ENCODE measurements around the gene ESAM.
A peak's percentile ranks its signal among the peaks of the same experiment; 100 is the strongest.
"Not testable (repeated sequence)": the region's sequence is repeated elsewhere in the genome, so short reads cannot be mapped to it uniquely, and the experiment has no call there.

The ESAM gene

DNA sequence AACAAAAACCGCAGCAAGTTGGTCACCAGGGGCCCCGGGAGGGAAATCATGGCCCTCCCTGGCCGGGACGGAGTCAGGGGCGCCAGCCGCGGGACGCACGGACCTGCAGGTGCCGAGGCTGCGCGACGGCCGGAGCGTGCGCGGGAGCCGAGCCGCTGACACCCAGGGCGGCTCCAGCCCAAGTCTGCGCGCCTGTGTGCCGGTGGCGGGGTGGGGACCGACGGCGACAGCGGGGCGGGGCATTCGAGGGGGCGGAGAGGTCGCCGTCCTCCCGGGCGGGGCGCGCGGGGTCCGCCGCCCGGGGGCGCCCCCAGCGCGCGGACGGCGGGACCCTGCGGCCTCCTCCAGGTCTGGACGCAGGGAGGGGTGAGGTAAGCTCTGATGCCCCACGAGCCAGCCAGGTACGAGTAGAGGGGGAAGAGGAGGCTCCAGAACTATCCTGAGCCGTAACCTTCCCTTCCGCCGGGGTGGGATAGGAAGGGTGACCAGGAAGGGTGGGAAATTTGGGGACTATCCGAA lies at the start of gene ESAM:
TSS of gene ESAM (minus strand) at position 186 of the 519 bp plus-strand sequence. CDS start at position 50, 136 bp downstream.
- DNase-seq, result peak in 3 of 4 experiments; percentile 15 to 65 (median 29)

DNA sequence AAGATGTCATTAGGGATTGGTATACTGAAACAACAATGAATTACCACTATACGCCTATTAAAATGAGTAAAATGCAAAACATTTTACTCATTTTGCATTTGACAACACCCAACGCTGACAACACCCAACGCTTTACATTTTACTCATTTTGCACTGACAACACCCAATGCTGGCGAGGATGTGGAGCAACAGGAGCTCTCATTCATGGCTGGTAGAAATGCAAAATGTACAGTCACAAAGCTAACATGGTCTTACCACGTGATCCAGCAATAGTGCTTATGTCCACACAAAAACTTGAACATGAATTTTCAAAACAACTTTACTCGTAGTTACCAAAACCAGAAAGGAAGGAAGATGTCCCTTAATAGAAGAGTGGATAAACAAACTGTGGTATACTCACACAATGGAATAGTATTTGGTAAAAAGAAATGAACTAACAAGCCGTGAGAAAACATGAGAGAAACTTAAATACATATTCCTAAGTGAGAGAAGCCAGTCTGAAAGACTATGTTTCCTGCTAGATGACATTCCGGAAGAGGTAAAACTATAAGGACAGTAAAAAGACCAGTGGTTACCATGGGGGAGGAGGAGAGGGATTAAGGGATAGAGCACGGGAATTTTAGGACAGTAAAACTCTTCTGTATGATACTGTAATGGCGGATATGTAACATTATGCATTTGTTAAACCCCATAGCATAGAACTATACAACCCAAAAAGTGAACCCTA lies 49.5 kb upstream of the ESAM start:
- DNase-seq, result no peak

DNA sequence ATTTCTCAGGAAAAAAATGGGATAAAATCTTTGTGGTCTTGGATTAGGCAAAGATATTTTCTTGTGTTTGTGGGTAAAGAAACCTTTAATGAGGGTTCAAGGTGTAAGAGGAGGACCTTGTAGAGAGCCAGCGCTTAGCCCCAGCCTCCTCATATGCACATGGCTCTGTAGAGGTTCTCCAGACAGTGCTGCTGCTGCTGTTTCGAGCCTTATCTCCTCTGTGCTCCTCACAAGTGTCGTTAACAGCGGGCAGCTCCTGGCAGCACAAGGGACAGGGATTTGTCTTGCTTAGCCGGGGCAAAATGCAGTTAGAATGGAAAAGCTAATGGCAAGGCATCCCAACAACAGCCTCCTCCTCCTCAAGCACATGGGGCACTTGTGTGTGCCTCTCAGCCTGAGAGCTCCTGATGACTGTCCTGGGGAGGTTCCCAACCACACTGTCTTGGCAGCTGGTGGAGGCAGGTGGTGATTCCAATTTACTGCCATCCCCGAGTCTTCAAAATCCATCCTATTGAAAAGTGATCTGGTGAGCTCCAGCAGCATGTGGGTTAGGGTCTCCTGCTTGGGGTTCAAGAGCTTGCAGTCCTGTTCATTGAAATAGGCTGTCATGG lies 45.7 kb upstream of the ESAM start:
- DNase-seq, result no peak

- DNase-seq, result no peak
These were observed 45.1 kb upstream of the ESAM start for GRCh38 chr11:124807201-124807600.

DNA sequence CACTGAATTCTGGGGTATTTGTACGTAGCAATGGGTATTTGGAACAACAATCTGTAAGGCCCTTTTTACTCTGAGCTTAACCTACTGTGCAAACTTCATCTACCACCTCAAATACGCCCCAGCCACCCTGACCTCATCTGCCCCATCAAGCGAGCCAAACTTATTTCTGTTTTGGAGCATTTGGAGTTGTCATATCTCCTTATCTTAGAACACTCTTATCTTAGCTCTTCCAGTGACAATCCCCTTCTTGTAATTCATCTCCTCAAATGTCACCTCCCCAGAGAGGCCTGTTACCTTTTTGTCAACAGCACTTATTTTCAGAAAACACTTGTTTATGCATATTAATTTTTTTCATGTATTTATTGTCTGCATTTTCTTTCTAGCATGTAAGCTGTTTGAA lies 42.8 kb upstream of the ESAM start:
- DNase-seq, result no peak

- no peak for DNase-seq
These were observed 39.7 kb upstream of the ESAM start for GRCh38 chr11:124801636-124802312.

- DNase-seq, result no peak
These were observed 38.9 kb upstream of the ESAM start for GRCh38 chr11:124801014-124801413.

DNA sequence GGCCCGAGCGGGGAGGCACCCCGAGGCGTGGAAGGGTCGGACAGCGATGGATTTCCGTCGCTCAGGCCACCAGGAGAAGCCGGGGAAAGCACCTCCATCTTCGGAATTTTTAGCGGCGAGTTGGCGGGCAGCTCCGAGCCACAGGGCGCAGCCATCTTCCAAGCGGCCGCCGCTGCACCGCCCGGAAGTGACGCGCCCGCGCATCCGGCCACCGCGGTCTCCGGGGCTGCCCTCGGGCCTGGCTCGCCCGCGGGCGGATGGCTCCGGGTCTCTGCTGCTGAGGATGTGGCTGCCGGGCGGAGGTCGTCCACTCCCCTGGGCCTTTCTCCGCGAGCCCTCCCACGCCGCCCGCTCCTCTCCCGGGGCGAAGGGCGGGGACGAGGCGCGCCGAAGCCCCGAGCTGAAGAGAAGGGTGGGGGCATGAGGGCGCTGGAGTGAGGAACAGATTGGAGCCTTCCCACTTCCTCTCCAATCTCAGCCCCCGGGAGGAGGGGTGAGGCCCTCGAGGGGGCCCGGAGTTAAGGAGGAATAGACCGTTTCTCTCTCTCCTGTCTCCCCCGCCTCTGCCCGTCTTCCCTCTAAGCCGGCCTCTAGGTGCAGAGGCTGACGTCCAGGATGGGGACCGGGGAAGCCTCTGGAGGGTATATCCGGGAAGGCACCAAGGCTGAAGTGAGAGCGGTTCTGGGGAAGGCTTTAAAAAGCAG lies 38.3 kb upstream of the ESAM start, which contains the start of gene MSANTD2:
TSS of gene MSANTD2 (minus strand) at position 181 of the 704 bp plus-strand sequence. CDS start at position 155, 26 bp downstream.
- peak; percentile 24 to 68 (median 48) for DNase-seq

- peak in 3 of 4 experiments; percentile 19 to 42 (median 30) for DNase-seq
These were observed 37.5 kb upstream of the ESAM start for GRCh38 chr11:124799348-124800225.

DNA sequence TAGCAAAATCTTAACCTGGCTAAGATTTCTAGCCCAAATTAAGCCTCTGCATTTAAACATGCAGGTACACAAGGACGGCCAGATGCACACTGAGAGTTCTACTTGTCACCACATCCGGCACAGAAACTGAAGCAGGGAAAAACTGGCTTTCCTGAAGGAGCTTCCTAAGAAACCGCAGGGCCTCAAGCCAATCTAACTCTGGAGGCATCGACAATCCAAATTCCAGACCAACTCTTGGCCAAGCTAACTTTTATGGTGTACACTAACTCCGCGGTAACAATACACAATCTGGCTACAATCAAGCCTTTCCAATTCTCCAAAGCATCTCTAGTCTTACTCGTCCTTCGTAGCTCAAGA lies 36.9 kb upstream of the ESAM start:
- DNase-seq, result no peak

DNA sequence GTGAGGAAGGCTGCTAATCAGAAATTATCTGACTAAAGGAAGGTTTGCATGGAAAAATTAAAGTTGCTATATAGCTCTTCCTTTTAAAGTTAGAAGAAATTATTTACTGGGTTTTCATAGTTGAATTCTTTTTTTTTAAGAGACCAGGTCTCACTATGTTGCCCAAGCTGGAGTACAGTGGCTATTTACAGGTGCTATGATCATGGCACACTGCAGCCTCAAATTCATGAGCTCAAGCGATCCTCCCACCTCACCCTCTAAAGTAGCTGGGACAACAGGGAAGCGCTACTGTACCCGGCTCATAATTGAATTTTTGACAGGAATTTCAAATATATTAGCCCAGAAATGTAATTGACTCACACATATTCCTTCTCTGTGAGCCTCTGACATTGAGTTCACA lies 34.2 kb upstream of the ESAM start:
- no peak for DNase-seq

DNA sequence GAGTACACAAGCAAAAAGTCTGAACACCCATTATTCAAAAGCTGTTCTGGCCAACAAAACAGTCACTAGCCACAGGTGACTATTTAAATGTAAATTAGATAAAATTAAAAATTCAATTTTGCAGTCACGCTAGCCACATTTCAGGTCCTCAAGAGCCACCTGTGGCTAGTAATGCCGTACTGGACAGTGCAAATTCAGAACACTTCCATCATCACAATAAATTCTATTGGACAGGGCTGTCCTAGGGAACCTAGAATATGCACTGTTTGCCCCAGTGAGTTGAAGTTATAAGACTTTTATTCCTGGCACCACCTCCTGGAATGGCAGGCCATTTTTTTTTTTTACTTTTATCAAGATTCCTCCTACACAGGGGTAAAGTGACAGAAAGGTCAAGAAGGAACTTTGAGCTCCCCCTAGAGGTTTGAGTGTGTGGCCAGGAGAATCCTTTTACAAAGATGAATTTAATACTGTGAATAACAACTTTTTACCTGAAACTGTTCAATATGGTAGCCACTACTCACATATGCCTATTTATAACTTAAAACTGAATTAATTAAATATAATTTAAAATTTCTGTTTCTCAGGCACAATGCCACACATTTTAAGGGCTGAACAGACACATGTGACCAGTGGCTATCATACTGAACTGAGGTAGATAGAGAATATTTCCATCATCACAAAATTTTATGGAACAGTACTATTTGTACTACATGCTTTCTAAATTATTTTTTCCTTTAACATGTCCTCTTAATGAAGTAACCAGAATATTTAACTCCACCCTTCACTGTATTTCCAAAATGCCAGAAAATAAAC lies 31.6 kb upstream of the ESAM start:
- DNase-seq, result no peak

GRCh38 chr11:124791626-124792341 lies 29.7 kb upstream of the ESAM start:
- DNase-seq, result no peak

- no peak for DNase-seq
These were observed 26.4 kb upstream of the ESAM start for GRCh38 chr11:124788521-124788920.

GRCh38 chr11:124784051-124784450 lies 22.0 kb upstream of the ESAM start:
- no peak for DNase-seq

DNA sequence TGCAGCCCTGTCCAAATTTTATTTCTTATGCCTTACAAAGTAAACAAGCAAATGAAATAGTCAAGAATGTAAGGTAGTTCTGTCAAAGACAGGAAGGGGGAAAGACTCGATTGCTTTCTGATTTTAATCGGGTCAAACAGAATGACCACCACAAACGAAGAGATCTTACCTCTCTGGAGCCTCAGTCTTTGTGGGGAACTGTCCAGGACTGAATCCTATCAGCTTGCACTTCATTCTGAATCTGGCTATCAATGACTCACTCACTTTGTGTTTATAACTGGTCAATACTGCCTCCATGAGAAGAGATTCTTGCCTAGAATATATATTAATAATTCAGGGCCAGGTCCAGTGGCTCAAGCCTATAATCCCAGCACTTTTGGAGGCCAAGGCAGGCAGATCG lies 20.9 kb upstream of the ESAM start:
- DNase-seq, result no peak

- DNase-seq, result no peak
These were observed 17.5 kb upstream of the ESAM start for GRCh38 chr11:124779568-124779967.

DNA sequence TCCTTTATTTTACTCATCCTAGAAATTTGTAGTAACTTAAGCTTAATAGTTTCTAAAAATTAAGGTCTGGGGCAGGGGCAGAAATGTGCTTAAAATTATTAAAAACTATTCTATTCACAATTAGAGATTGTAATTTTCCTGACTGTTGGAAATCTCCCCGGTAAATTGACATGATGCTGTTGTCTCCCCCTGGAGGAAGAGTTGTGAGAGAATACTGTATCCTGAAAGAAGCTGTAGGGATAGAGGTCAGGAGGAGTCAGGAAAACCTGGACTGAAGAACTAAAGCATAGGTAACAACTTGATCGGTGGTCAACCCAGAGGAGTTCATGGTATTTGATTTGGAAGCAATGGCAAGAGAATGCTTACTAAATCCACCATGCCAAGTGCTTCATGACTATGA lies 16.2 kb upstream of the ESAM start:
- DNase-seq, result no peak

GRCh38 chr11:124776865-124777645 lies 15.0 kb upstream of the ESAM start:
- no peak for DNase-seq

DNA sequence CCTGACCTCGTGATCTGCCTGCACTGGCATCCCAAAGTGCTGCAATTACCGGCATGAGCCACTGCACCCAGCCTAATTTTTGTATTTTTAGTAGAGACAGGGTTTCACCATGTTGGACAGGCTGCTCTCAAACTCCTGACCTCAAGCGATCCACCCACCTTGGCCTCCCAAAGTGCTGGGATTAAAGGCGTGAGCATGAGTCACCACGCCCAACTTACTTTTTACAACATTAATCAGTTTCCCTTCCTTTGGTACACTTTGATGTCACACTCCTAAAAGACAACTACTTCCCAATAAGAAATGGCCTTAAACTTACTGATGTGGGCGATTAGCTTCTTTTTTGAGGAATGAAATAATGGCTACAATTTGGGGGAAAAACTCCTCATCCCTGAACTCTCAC lies 8.9 kb upstream of the ESAM start:
- DNase-seq, result not testable (repeated sequence)

Measured in activated naive CD4-positive, alpha-beta T cell (primary cell).